Uterus (tissue), 4 donors: ENCODE measurements around the gene ILK. TPM values are rescaled to one million over a fixed set of nuclear protein-coding genes. Genes with fewer than 3 reads are reported as not detected.
A peak's percentile ranks its signal among the peaks of the same experiment; 100 is the strongest.

Source experiments
- DNase-seq, 2 donors: peaks; one replicate each; pipeline ENCODE4 v3.0.0-alpha.2; 2019 to 2020
- H3K27ac ChIP-seq, 2 donors: fragments of 200-600 bp; sonication (generic); 1 replicate in 1 of 2; 2 replicates in 1 of 2; pipeline ENCODE4 v1.5.1; 2016 to 2018
- H3K27me3 ChIP-seq, 2 donors: fragments of 200-600 bp; sonication (generic); one replicate each; pipeline ENCODE4 v1.5.1; 2018 to 2019; ENCODE audit warnings: control low read depth in 1 of 2
- H3K36me3 ChIP-seq, 2 donors: fragments of 200-600 bp; sonication (generic); one replicate each; pipeline ENCODE4 v1.5.1; 2019; ENCODE audit warnings: control low read depth in 1 of 2
- H3K4me1 ChIP-seq, 2 donors: fragments of 200-600 bp; sonication (generic); one replicate each; pipeline ENCODE4 v1.5.1; 2018 to 2019; ENCODE audit warnings: control low read depth in 1 of 2
- H3K4me3 ChIP-seq, 2 donors: fragments of 200-600 bp; sonication (generic); 1 replicate in 1 of 2; 2 replicates in 1 of 2; pipeline ENCODE4 v1.5.1; 2018 to 2019; ENCODE audit warnings: mild to moderate bottlenecking in 1 of 2
- H3K9me3 ChIP-seq, 2 donors: fragments of 200-600 bp; sonication (generic); one replicate each; pipeline ENCODE4 v1.5.1; 2019; ENCODE audit warnings: control low read depth in 1 of 2
- CTCF ChIP-seq, 4 experiments: fragments of 200-600 bp in 2 of 4; fragments of 450-650 bp in 2 of 4; sonication (generic) in 2 of 4; IDR thresholded peaks; one replicate each; pipeline ENCODE4 v1.5.1; 2016 to 2019; ENCODE audit warnings: antibody characterized with exemption in 4 of 4, mild to moderate bottlenecking in 2 of 4, moderate library complexity in 1 of 4
- POLR2A ChIP-seq, 2 donors: fragments of 450-650 bp; IDR thresholded peaks; one replicate each; pipeline ENCODE4 v1.6.1; 2016; ENCODE audit warnings: antibody characterized with exemption in 2 of 2, mild to moderate bottlenecking in 1 of 2, moderate library complexity in 1 of 2
- intact Hi-C: fragments of 100-400 bp; cut with DNase I; formaldehyde crosslinking; loops from one replicate; pipeline ENCODE4 v1.15.1; 2023; ENCODE audit warnings: low total_unique reads
- total RNA-seq, 4 donors: library from RNA; depleted of rRNA in 3 of 4; stranded (reverse); fragments of >200 nt in 3 of 4; gene quantifications; one replicate each; pipeline versions ENCODE4 v1.1.0 to v1.2.4, GENCODE V29; 2014 to 2023
- donor health status: DM: yes; HTN: yes; CAD: no.

ILK gene
- total RNA-seq, 4 donors from 2014 or later = 205 to 336 (median 279) TPM

- no peak overlapping the region for H3K27ac ChIP-seq
- no peaks in the 10 kb centered on the region for H3K27me3 ChIP-seq
- TF ChIP-seq POLR2A (IDR thresholded peaks at IDR 0.05) (no peak), CTCF (IDR thresholded peaks at IDR 0.05) (no peak)
- no peaks in the 10 kb centered on the region for H3K4me1 ChIP-seq
- no peak for DNase-seq
- H3K9me3 ChIP-seq = no peaks in the 10 kb centered on the region
- H3K36me3 ChIP-seq = no peaks in the 10 kb centered on the region
- H3K4me3 ChIP-seq = no peak overlapping the region
- intact Hi-C loops = no loop called here
Measured at GRCh38 chr11:6627762-6628241, 24.2 kb downstream of the ILK start.

GRCh38 chr11:6628526-6628925, 25.0 kb downstream of the ILK start:
- H3K4me3 ChIP-seq = no peak overlapping the region
- TF ChIP-seq POLR2A (IDR thresholded peaks at IDR 0.05) (no peak), CTCF (IDR thresholded peaks at IDR 0.05) (no peak)
- H3K27ac ChIP-seq = no peak overlapping the region
- intact Hi-C loops = no loop called here
- no peaks in the 10 kb centered on the region for H3K36me3 ChIP-seq
- H3K27me3 ChIP-seq = no peaks in the 10 kb centered on the region
- no peak for DNase-seq
- H3K9me3 ChIP-seq = no peaks in the 10 kb centered on the region
- H3K4me1 ChIP-seq = no peaks in the 10 kb centered on the region

- no peaks in the 10 kb centered on the region for H3K9me3 ChIP-seq
- TF ChIP-seq CTCF (IDR thresholded peaks at IDR 0.05) (no peak), POLR2A (IDR thresholded peaks at IDR 0.05) (no peak)
- intact Hi-C loops = no loop called here
- no peak overlapping the region for H3K27ac ChIP-seq
- H3K4me1 ChIP-seq = no peaks in the 10 kb centered on the region
- no peak for DNase-seq
- H3K36me3 ChIP-seq = no peaks in the 10 kb centered on the region
- H3K27me3 ChIP-seq = no peaks in the 10 kb centered on the region
- H3K4me3 ChIP-seq = no peak overlapping the region
Measured at GRCh38 chr11:6629573-6629891, 26.0 kb downstream of the ILK start.

GRCh38 chr11:6629892-6630631, 26.5 kb downstream of the ILK start:
- DNase-seq = no peak
- H3K36me3 ChIP-seq = no peaks in the 10 kb centered on the region
- H3K4me3 ChIP-seq = no peak overlapping the region
- H3K27me3 ChIP-seq = no peaks in the 10 kb centered on the region
- H3K27ac ChIP-seq = no peak overlapping the region
- H3K9me3 ChIP-seq = no peaks in the 10 kb centered on the region
- intact Hi-C loops = no loop called here
- H3K4me1 ChIP-seq = no peaks in the 10 kb centered on the region
- TF ChIP-seq CTCF (IDR thresholded peaks at IDR 0.05) (no peak), POLR2A (IDR thresholded peaks at IDR 0.05) (no peak)

GRCh38 chr11:6630632-6631291, 27.2 kb downstream of the ILK start:
- Histone ChIP-seq H3K4me3 (no peak overlapping the region), H3K36me3 (no peaks in the 10 kb centered on the region), H3K9me3 (no peaks in the 10 kb centered on the region), H3K4me1 (no peaks in the 10 kb centered on the region), H3K27ac (no peak overlapping the region), H3K27me3 (no peaks in the 10 kb centered on the region)
- TF ChIP-seq CTCF (IDR thresholded peaks at IDR 0.05) = no peak
- no peak for TF ChIP-seq POLR2A (IDR thresholded peaks at IDR 0.05)
- intact Hi-C loops = no loop called here
- DNase-seq = peak in 1 of 2 donors; percentile 14
